ENCODE results near the gene GANAB. TPM values are rescaled to one million over a fixed set of nuclear protein-coding genes. Genes with fewer than 3 reads are reported as not detected.
A peak's percentile ranks its signal among the peaks of the same experiment; 100 is the strongest.
"Not testable (repeated sequence)": the region's sequence is repeated elsewhere in the genome, so short reads cannot be mapped to it uniquely, and the experiment has no call there.

GANAB gene
- total and polyA plus RNA-seq, 2 donors (not counting 1 experiment from before 2014, with no cell fraction given): 279 to 328 TPM

DNA sequence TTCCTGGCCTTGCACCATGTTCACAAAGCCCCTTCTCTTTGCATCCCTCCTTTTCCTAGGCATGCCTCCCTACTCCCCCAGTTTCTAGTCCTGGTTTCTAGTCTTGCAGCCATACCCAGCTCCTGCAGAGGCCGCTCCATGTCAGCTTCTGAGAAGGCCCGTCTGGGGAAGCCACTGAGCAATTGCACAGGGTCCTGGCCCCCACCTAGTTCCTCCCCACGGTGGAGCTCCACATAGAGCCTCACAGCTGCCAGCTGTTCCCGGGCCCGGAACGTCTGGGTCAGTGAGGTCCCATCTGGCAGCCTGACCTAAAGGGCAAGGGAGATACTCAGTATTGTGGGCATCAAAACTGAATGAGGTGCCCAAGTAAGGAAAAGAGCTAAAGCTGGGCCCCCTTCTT, 30.3 kb upstream of the GANAB start:
- TF ChIP-seq EZH2 (IDR thresholded peaks at IDR 0.05; ENCODE audit: low read length, missing control alignments): no peak
- TF ChIP-seq, protein P1, sequence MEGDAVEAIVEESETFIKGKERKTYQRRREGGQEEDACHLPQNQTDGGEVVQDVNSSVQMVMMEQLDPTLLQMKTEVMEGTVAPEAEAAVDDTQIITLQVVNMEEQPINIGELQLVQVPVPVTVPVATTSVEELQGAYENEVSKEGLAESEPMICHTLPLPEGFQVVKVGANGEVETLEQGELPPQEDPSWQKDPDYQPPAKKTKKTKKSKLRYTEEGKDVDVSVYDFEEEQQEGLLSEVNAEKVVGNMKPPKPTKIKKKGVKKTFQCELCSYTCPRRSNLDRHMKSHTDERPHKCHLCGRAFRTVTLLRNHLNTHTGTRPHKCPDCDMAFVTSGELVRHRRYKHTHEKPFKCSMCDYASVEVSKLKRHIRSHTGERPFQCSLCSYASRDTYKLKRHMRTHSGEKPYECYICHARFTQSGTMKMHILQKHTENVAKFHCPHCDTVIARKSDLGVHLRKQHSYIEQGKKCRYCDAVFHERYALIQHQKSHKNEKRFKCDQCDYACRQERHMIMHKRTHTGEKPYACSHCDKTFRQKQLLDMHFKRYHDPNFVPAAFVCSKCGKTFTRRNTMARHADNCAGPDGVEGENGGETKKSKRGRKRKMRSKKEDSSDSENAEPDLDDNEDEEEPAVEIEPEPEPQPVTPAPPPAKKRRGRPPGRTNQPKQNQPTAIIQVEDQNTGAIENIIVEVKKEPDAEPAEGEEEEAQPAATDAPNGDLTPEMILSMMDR (conservative IDR thresholded peaks at IDR 0.05 in 1 of 2, IDR thresholded peaks at IDR 0.05 in 1 of 2; ENCODE audit: low read depth in 1 of 2, low read length in 2 of 2): no peak
- no peak for DNase-seq (ENCODE audit: low read depth in 2 of 2)
- Histone ChIP-seq H3K9ac (ENCODE audit: insufficient read depth, low read length) (no peak overlapping the region), H3K9me3 (ENCODE audit: control insufficient read depth, insufficient read depth, low read depth, low read length) (no peaks in the 10 kb centered on the region), H3K36me3 (ENCODE audit: control insufficient read depth, insufficient read depth, low read length) (peaks cover 7% of the 10 kb centered on the region), H3K27ac (ENCODE audit: insufficient read depth, low read length) (no peak overlapping the region), H3K4me1 (ENCODE audit: control insufficient read depth, extremely low read depth, insufficient read depth, low read length) (peaks cover 5% of the 10 kb centered on the region), H3K4me3 (replicated peaks in 1 of 4; ENCODE audit: control extremely low read depth in 1 of 4, insufficient read depth in 1 of 4, low read depth in 3 of 4, low read length in 4 of 4) (no peak overlapping the region), H3K79me2 (ENCODE audit: control insufficient read depth, insufficient read depth, low read length) (peaks cover 15% of the 10 kb centered on the region), H3K27me3 (ENCODE audit: control insufficient read depth, insufficient read depth, low read length) (no peaks in the 10 kb centered on the region), H3K4me2 (ENCODE audit: extremely low read depth, insufficient read depth, low read length) (no peak overlapping the region), H4K20me1 (ENCODE audit: control insufficient read depth, extremely low read depth, insufficient read depth, low read length) (no peaks in the 10 kb centered on the region), H2AFZ (ENCODE audit: low read length) (no peak overlapping the region)

DNA sequence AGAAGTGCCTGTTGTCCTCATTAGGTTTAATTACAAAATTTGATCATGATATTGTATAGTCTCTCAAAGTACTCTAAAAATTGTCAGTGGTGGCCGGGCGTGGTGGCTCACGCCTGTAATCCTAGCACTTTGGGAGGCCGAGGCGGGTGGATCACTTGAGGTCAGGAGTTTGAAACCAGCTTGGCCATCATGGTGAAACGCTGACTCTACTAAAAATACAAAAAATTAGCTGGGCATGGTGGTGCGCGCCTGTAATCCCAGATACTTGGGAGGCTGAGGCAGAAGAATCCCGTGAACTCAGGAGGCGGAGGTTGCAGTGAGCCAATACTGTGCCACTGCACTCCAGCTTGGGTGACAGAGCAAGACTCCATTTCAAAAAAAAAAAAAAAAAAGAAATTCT, 29.0 kb upstream of the GANAB start:
- not testable (repeated sequence) for H2AFZ ChIP-seq (ENCODE audit: low read length); DNase-seq (ENCODE audit: low read depth in 2 of 2); H3K9ac ChIP-seq (ENCODE audit: insufficient read depth, low read length); H3K4me2 ChIP-seq (ENCODE audit: extremely low read depth, insufficient read depth, low read length); H3K36me3 ChIP-seq (ENCODE audit: control insufficient read depth, insufficient read depth, low read length); H3K9me3 ChIP-seq (ENCODE audit: control insufficient read depth, insufficient read depth, low read depth, low read length); H3K27me3 ChIP-seq (ENCODE audit: control insufficient read depth, insufficient read depth, low read length); H3K27ac ChIP-seq (ENCODE audit: insufficient read depth, low read length); H3K4me3 ChIP-seq (replicated peaks in 1 of 4; ENCODE audit: control extremely low read depth in 1 of 4, insufficient read depth in 1 of 4, low read depth in 3 of 4, low read length in 4 of 4); H3K4me1 ChIP-seq (ENCODE audit: control insufficient read depth, extremely low read depth, insufficient read depth, low read length); H4K20me1 ChIP-seq (ENCODE audit: control insufficient read depth, extremely low read depth, insufficient read depth, low read length)
- peaks cover 18% of the 10 kb centered on the region for H3K79me2 ChIP-seq (ENCODE audit: control insufficient read depth, insufficient read depth, low read length)

DNA sequence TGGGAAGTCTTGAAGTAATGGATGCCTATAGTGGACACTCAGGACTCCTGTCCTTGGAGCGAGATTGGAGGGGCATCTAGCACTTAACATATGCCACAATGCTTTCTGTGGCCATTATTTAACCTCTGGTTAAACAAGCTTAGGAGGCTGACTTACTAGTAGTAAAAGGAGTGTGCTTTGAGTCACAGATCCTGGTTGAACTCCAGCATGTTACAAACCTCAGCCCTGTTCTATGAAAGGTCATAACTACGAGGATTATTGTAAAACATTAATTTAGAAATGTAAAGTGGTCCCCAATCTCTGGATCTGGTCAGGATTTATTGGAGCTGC, 26.7 kb upstream of the GANAB start:
- Histone ChIP-seq H2AFZ (ENCODE audit: low read length) (no peak overlapping the region), H3K27ac (ENCODE audit: insufficient read depth, low read length) (no peak overlapping the region), H3K27me3 (ENCODE audit: control insufficient read depth, insufficient read depth, low read length) (no peaks in the 10 kb centered on the region), H3K4me3 (replicated peaks in 1 of 4; ENCODE audit: control extremely low read depth in 1 of 4, insufficient read depth in 1 of 4, low read depth in 3 of 4, low read length in 4 of 4) (peak overlapping the region in 1 of 4 experiments; percentile 63), H4K20me1 (ENCODE audit: control insufficient read depth, extremely low read depth, insufficient read depth, low read length) (no peaks in the 10 kb centered on the region), H3K4me2 (ENCODE audit: extremely low read depth, insufficient read depth, low read length) (no peak overlapping the region), H3K9ac (ENCODE audit: insufficient read depth, low read length) (no peak overlapping the region), H3K79me2 (ENCODE audit: control insufficient read depth, insufficient read depth, low read length) (peaks cover 13% of the 10 kb centered on the region), H3K9me3 (ENCODE audit: control insufficient read depth, insufficient read depth, low read depth, low read length) (no peaks in the 10 kb centered on the region), H3K36me3 (ENCODE audit: control insufficient read depth, insufficient read depth, low read length) (peaks cover 7% of the 10 kb centered on the region), H3K4me1 (ENCODE audit: control insufficient read depth, extremely low read depth, insufficient read depth, low read length) (peaks cover 4% of the 10 kb centered on the region)
- TF ChIP-seq, protein P1 (conservative IDR thresholded peaks at IDR 0.05 in 1 of 2, IDR thresholded peaks at IDR 0.05 in 1 of 2; ENCODE audit: low read depth in 1 of 2, low read length in 2 of 2): no peak
- TF ChIP-seq EZH2 (IDR thresholded peaks at IDR 0.05; ENCODE audit: low read length, missing control alignments): no peak
- DNase-seq (ENCODE audit: low read depth in 2 of 2): no peak

Data from fibroblast of lung (primary cell).